ENCODE data around the gene FKBP1B. TPM values are rescaled to one million over a fixed set of nuclear protein-coding genes. Genes with fewer than 3 reads are reported as not detected.

The FKBP1B gene
- total RNA-seq, 2 experiments from 2014 or later = 0.47 TPM; not detected in 1

Other genes starting within 250 kb of the FKBP1B start
- 10 to 100 TPM; 30.7 to 35.4 TPM for gene ATAD2B, start 122.6 kb upstream of the FKBP1B start, total RNA-seq
- gene UBXN2A, start 109.3 kb upstream of the FKBP1B start, total RNA-seq = 10 to 100 TPM; 12.9 to 16.7 TPM
- gene MFSD2B, start 39.7 kb upstream of the FKBP1B start, total RNA-seq = under 1 TPM; 0.28 to 0.30 TPM
- gene WDCP, start 2.4 kb upstream of the FKBP1B start, total RNA-seq = 1 to 10 TPM; 1.4 to 2.0 TPM
- gene SF3B6, start 26.6 kb downstream of the FKBP1B start, total RNA-seq = 10 to 100 TPM; 59.8 to 62.6 TPM
- under 1 TPM; 0.20 to 0.30 TPM for gene TP53I3, start 35.1 kb downstream of the FKBP1B start, total RNA-seq
- not detected for gene PFN4, start 73.6 kb downstream of the FKBP1B start, total RNA-seq
- gene FAM228B, start 73.7 kb downstream of the FKBP1B start, total RNA-seq = 10 to 100 TPM; 21.6 to 24.2 TPM
- gene FAM228A, start 125.3 kb downstream of the FKBP1B start, total RNA-seq = under 1 TPM; 0.20 to 0.22 TPM